Measurements from ENCODE around the gene IRAK4. TPM values are rescaled to one million over a fixed set of nuclear protein-coding genes. Genes with fewer than 3 reads are reported as not detected.

Gene IRAK4
- total and polyA plus RNA-seq, 2 donors (not counting 3 experiments of a cell fraction or from before 2014, with no cell fraction given): 10.8 to 13.1 TPM

DNA sequence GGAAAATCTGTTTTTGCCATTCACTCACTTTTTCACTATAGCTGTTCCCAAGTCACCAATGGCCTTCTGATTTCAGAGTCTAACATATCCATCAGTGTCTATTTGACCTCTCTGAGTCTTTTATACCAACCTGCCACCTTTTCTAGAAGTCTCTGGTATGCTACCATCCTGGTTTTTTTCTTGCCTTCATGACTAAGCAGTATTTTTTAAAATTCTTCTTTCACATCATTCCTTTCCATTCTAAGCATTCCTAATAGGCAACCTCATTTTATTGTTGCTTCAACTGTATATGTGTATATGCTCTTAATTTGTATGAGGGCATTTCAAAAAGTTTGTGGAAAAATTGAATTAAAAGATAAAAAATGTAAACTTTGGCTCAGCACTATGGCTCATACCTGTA, 5.0 kb downstream of the IRAK4 start:
- Histone ChIP-seq H3K27ac (ENCODE audit: insufficient read depth, low read depth, low read length) (no peak overlapping the region), H3K4me3 (replicated peaks in 1 of 3; ENCODE audit: insufficient read depth in 1 of 3, low read depth in 1 of 3, low read length in 3 of 3) (no peak overlapping the region), H3K4me2 (ENCODE audit: insufficient read depth, low read length) (no peak overlapping the region), H3K27me3 (ENCODE audit: control insufficient read depth in 2 of 2, insufficient read depth in 2 of 2, low read length in 2 of 2) (no peaks in the 10 kb centered on the region), H2AFZ (ENCODE audit: low read depth, low read length) (no peak overlapping the region), H3K9me1 (replicated peaks; ENCODE audit: control insufficient read depth, extremely low read depth, insufficient read depth, low read length) (no peaks in the 10 kb centered on the region), H3K9me3 (replicated peaks; ENCODE audit: control insufficient read depth, insufficient read depth, low read length) (no peaks in the 10 kb centered on the region), H3K79me2 (ENCODE audit: control insufficient read depth, insufficient read depth, low read length) (peaks cover 5% of the 10 kb centered on the region), H3K4me1 (ENCODE audit: control insufficient read depth, extremely low read depth, insufficient read depth, low read length) (peaks cover 9% of the 10 kb centered on the region), H4K20me1 (replicated peaks; ENCODE audit: control insufficient read depth, extremely low read depth, insufficient read depth, low read length) (no peaks in the 10 kb centered on the region), H3K36me3 (ENCODE audit: control insufficient read depth in 2 of 2, extremely low read depth in 1 of 2, insufficient read depth in 2 of 2, low read length in 2 of 2) (no peaks in the 10 kb centered on the region), H3K9ac (replicated peaks; ENCODE audit: extremely low read depth, insufficient read depth, low read length) (no peak overlapping the region)
- DNase-seq (ENCODE audit: low read depth, low spot score) (no peak), FAIRE-seq (no peak)
- ChIA-PET CTCF (interaction anchor here (1.1 to 2.3 kb wide), 3 partner anchors 8 to 39 kb away, joined by 3 to 5 read pairs (median 5); no protein-coding TSS in a partner anchor), POLR2A (no interaction called here)
- intact Hi-C loops (cut with micrococcal nuclease): no loop called here
- dilution Hi-C loops (cut with MboI; ENCODE audit: extremely low pct_ligation_motif_present, low sequenced_read_pairs): no loop called here
- BruUV-seq (replicated peaks): no TSS peak
- no peak for TF ChIP-seq GATA2 (IDR thresholded peaks at IDR 0.05; ENCODE audit: insufficient read depth, insufficient read length, low read depth, low read length)
- no peak for TF ChIP-seq FOS (IDR thresholded peaks at IDR 0.05; ENCODE audit: borderline replicate concordance, insufficient read depth, low read length)

GRCh38 chr12:43764528-43764927, 5.8 kb downstream of the IRAK4 start:
- DNase-seq (ENCODE audit: low read depth, low spot score) (no peak), FAIRE-seq (no peak)
- H3K9me3 ChIP-seq (replicated peaks; ENCODE audit: control insufficient read depth, insufficient read depth, low read length): no peaks in the 10 kb centered on the region
- BruUV-seq (replicated peaks): no TSS peak
- no peak overlapping the region for H3K27ac ChIP-seq (ENCODE audit: insufficient read depth, low read depth, low read length)
- peaks cover 0 to 2% of the 10 kb centered on the region in 2 experiments for H3K36me3 ChIP-seq (ENCODE audit: control insufficient read depth in 2 of 2, extremely low read depth in 1 of 2, insufficient read depth in 2 of 2, low read length in 2 of 2)
- H3K27me3 ChIP-seq (ENCODE audit: control insufficient read depth in 2 of 2, insufficient read depth in 2 of 2, low read length in 2 of 2): no peaks in the 10 kb centered on the region
- H3K79me2 ChIP-seq (ENCODE audit: control insufficient read depth, insufficient read depth, low read length): peaks cover 5% of the 10 kb centered on the region
- ChIA-PET POLR2A (no interaction called here), CTCF (interaction anchor here (2.3 kb wide), 1 partner anchor 38 kb away, joined by 5 read pairs; no protein-coding TSS in a partner anchor)
- no peak overlapping the region for H2AFZ ChIP-seq (ENCODE audit: low read depth, low read length)
- no peaks in the 10 kb centered on the region for H3K9me1 ChIP-seq (replicated peaks; ENCODE audit: control insufficient read depth, extremely low read depth, insufficient read depth, low read length)
- no peak overlapping the region for H3K9ac ChIP-seq (replicated peaks; ENCODE audit: extremely low read depth, insufficient read depth, low read length)
- H3K4me2 ChIP-seq (ENCODE audit: insufficient read depth, low read length): no peak overlapping the region
- TF ChIP-seq CTCF (IDR thresholded peaks at IDR 0.05; ENCODE audit: extremely low read depth in 1 of 2, insufficient read depth in 1 of 2, low read depth in 1 of 2, low read length in 2 of 2): no peak
- no peak for TF ChIP-seq POLR2A (IDR thresholded peaks at IDR 0.05; ENCODE audit: low read depth, low read length)
- no peak for TF ChIP-seq GATA2 (IDR thresholded peaks at IDR 0.05; ENCODE audit: insufficient read depth, insufficient read length, low read depth, low read length)
- TF ChIP-seq POLR2AphosphoS5 (IDR thresholded peaks at IDR 0.05; ENCODE audit: insufficient read depth, low read depth, low read length): no peak
- TF ChIP-seq JUN (IDR thresholded peaks at IDR 0.05; ENCODE audit: borderline replicate concordance, insufficient read depth, insufficient read length, low read depth): no peak
- no peak for TF ChIP-seq EZH2 (IDR thresholded peaks at IDR 0.05; ENCODE audit: borderline replicate concordance, low read depth, low read length, severe bottlenecking)
- H3K4me1 ChIP-seq (ENCODE audit: control insufficient read depth, extremely low read depth, insufficient read depth, low read length): peaks cover 9% of the 10 kb centered on the region
- no peaks in the 10 kb centered on the region for H4K20me1 ChIP-seq (replicated peaks; ENCODE audit: control insufficient read depth, extremely low read depth, insufficient read depth, low read length)
- no peak overlapping the region for H3K4me3 ChIP-seq (replicated peaks in 1 of 3; ENCODE audit: insufficient read depth in 1 of 3, low read depth in 1 of 3, low read length in 3 of 3)
- intact Hi-C loops (cut with micrococcal nuclease) (no loop called here), dilution Hi-C loops (cut with MboI; ENCODE audit: extremely low pct_ligation_motif_present, low sequenced_read_pairs) (no loop called here)
